GM12878 (cell line): ENCODE results near the gene EIF2B1. TPM values are rescaled to one million over a fixed set of nuclear protein-coding genes. Genes with fewer than 3 reads are reported as not detected.

Source experiments
- ATAC-seq: fragments of 200-7000 bp; cut with Tn5 transposase; 3 replicates; pipeline ENCODE4 v1.9.1; 2020; ENCODE audit warnings: mild to moderate bottlenecking, moderate library complexity
- BruUV-seq: library from RNA; stranded (reverse); fragments of 400-500 nt; replicated peaks from 2 replicates; lab custom pipeline; 2021; lab: Mats Ljungman, UMichigan
- CTCF ChIA-PET: fragments of 300-600 bp; sonication (Branson Sonifier 250); formaldehyde crosslinking; extraction: SDS; loops from one replicate; lab custom pipeline; 2021; ENCODE audit warnings: inconsistent platforms; lab: Yijun Ruan, JAX
- POLR2A ChIA-PET: fragments of 350-600 bp; formaldehyde crosslinking; extraction: SDS; loops from one replicate; lab custom pipeline; 2021; ENCODE audit warnings: inconsistent platforms; lab: Charles Lee
- RAD21 ChIA-PET: fragments of 300-600 bp; sonication (Branson Sonifier 250); formaldehyde crosslinking; loops from one replicate; lab custom pipeline; 2023; ENCODE audit warnings: antibody characterized with exemption; ENCODE audit not compliant: unreplicated experiment; lab: Charles Lee
- SMC1A ChIA-PET: fragments of 300-600 bp; sonication (Branson Sonifier 250); formaldehyde crosslinking; loops from one replicate; lab custom pipeline; 2023; ENCODE audit not compliant: unreplicated experiment, uncharacterized antibody; lab: Charles Lee
- DNase-seq: peaks from one replicate; pipeline ENCODE4 v3.0.0-alpha.2; 2011; ENCODE audit warnings: low read depth, low spot score
- FAIRE-seq: peaks from 3 replicates; lab custom pipeline; 2011; peaks lifted over from hg19 to GRCh38; lab: Jason Lieb, UNC
- H2AFZ ChIP-seq: 2 replicates; pipeline ENCODE4 v1.6.0; 2011; ENCODE audit warnings: low read depth, low read length, control low read depth; ENCODE audit not compliant: control insufficient read depth
- H3K27ac ChIP-seq: 2 replicates; pipeline ENCODE4 v1.5.1; 2011; ENCODE audit warnings: control low read depth; ENCODE audit not compliant: control insufficient read depth, insufficient read depth
- H3K27me3 ChIP-seq, 2 experiments: replicated peaks in 1 of 2; 2 replicates each; pipeline versions ENCODE4 v1.6.0 to v1.6.1; 2011; ENCODE audit warnings: low read length in 1 of 2; ENCODE audit not compliant: control insufficient read depth in 2 of 2, insufficient read depth in 2 of 2
- H3K36me3 ChIP-seq, 2 experiments: 2 replicates each; pipeline ENCODE4 v1.5.1; 2011; ENCODE audit warnings: low read length in 1 of 2; ENCODE audit not compliant: control insufficient read depth in 2 of 2, insufficient read depth in 2 of 2
- H3K4me1 ChIP-seq: 2 replicates; pipeline ENCODE4 v1.6.1; 2011; ENCODE audit warnings: mild to moderate bottlenecking, low read length, moderate library complexity, mixed read lengths; ENCODE audit not compliant: control insufficient read depth, insufficient read depth
- H3K4me2 ChIP-seq: 2 replicates; pipeline ENCODE4 v1.6.0; 2011; ENCODE audit warnings: control low read depth; ENCODE audit not compliant: control insufficient read depth, insufficient read depth
- H3K4me3 ChIP-seq: fragments of 200-600 bp; sonication (generic); 2 replicates; pipeline ENCODE4 v1.5.1; 2016
- H3K79me2 ChIP-seq: 2 replicates; pipeline ENCODE4 v1.6.0; 2011; ENCODE audit warnings: low read length; ENCODE audit not compliant: control insufficient read depth, insufficient read depth
- H3K9ac ChIP-seq: 2 replicates; pipeline ENCODE4 v1.8.0; 2011; ENCODE audit warnings: low read length, control low read depth, mixed read lengths; ENCODE audit not compliant: control insufficient read depth, insufficient read depth
- H3K9me3 ChIP-seq: replicated peaks from 3 replicates; pipeline ENCODE4 v1.5.1; 2011; ENCODE audit warnings: mild to moderate bottlenecking, low read length; ENCODE audit not compliant: control insufficient read depth, insufficient read depth
- H4K20me1 ChIP-seq: 2 replicates; pipeline ENCODE4 v1.6.0; 2011; ENCODE audit not compliant: control insufficient read depth, insufficient read depth
- BHLHE40 ChIP-seq, 2 experiments: fragments of 450-650 bp in 1 of 2; IDR thresholded peaks; 2 replicates each; pipeline ENCODE4 v1.6.1; 2011 to 2017; ENCODE audit warnings: low read depth in 2 of 2, borderline replicate concordance in 1 of 2, improper control_type of control experiment in 1 of 2, low read length in 1 of 2, mild to moderate bottlenecking in 1 of 2
- BRCA1 ChIP-seq: IDR thresholded peaks from 2 replicates; pipeline ENCODE4 v1.6.1; 2011; ENCODE audit warnings: low read depth, low read length, improper control_type of control experiment
- CHD2 ChIP-seq: IDR thresholded peaks from 2 replicates; pipeline ENCODE4 v1.6.1; 2011; ENCODE audit warnings: low read depth, low read length, improper control_type of control experiment, borderline replicate concordance
- CHD4 ChIP-seq: fragments of 200-600 bp; sonication (generic); IDR thresholded peaks from 2 replicates; pipeline ENCODE4 v1.6.1; 2016; ENCODE audit warnings: mild to moderate bottlenecking
- EZH2 ChIP-seq: IDR thresholded peaks from 2 replicates; pipeline ENCODE4 v1.6.1; 2012; ENCODE audit warnings: low read depth, mild to moderate bottlenecking, control low read depth, inconsistent platforms, low read length, borderline replicate concordance; ENCODE audit not compliant: control insufficient read depth
- IKZF1 ChIP-seq: fragments of 450-650 bp; conservative IDR thresholded peaks from 2 replicates; pipeline ENCODE4 v1.6.1; 2017; ENCODE audit warnings: antibody characterized with exemption, mild to moderate bottlenecking
- IKZF2 ChIP-seq, 2 experiments: fragments of 450-650 bp; IDR thresholded peaks; 2 replicates each; pipeline ENCODE4 v1.6.1; 2017; ENCODE audit warnings: mild to moderate bottlenecking in 2 of 2, moderate library complexity in 2 of 2
- JUND ChIP-seq: IDR thresholded peaks from 2 replicates; pipeline ENCODE4 v1.6.1; 2012; ENCODE audit warnings: low read depth, mild to moderate bottlenecking, low read length, improper control_type of control experiment, moderate library complexity
- POU2F2 ChIP-seq: IDR thresholded peaks from 3 replicates; pipeline ENCODE4 v1.6.1; 2011; ENCODE audit warnings: low read depth, mild to moderate bottlenecking, low read length, borderline replicate concordance
- RAD51 ChIP-seq: fragments of 450-650 bp; IDR thresholded peaks from 2 replicates; pipeline ENCODE4 v1.6.1; 2016; ENCODE audit warnings: moderate library complexity, mild to moderate bottlenecking, inconsistent platforms
- SMAD1 ChIP-seq: fragments of 450-650 bp; IDR thresholded peaks from 2 replicates; pipeline ENCODE4 v1.6.1; 2018; ENCODE audit warnings: mild to moderate bottlenecking, low read depth; ENCODE audit not compliant: partially characterized antibody
- SP1 ChIP-seq: IDR thresholded peaks from one replicate; pipeline ENCODE4 v1.6.1; 2011; ENCODE audit warnings: low read depth, low read length
- USF1 ChIP-seq: IDR thresholded peaks from 2 replicates; pipeline ENCODE4 v1.6.1; 2011; ENCODE audit warnings: borderline replicate concordance, low read depth, mild to moderate bottlenecking, moderate library complexity, mixed read lengths, low read length; ENCODE audit not compliant: insufficient read depth; ENCODE audit errors: extremely low read length
- ZBTB40 ChIP-seq: fragments of 450-650 bp; IDR thresholded peaks from 2 replicates; pipeline ENCODE4 v1.6.1; 2016; ENCODE audit warnings: mild to moderate bottlenecking, moderate library complexity, borderline replicate concordance
- ZNF687 ChIP-seq: fragments of 450-650 bp; IDR thresholded peaks from 2 replicates; pipeline ENCODE4 v1.6.1; 2017; ENCODE audit warnings: mild to moderate bottlenecking, moderate library complexity
- WGBS: methylation state at CpG from one replicate; pipeline ENCODE4 v1.1.6; 2016; ENCODE audit warnings: low lambda C conversion rate; ENCODE audit not compliant: insufficient replicate concordance, insufficient coverage; ENCODE audit errors: missing lambda C conversion rate; 5-methylcytosine and 5-hydroxymethylcytosine counted together
- in situ Hi-C: fragments of 300-500 bp; cut with MboI; formaldehyde crosslinking; loops from 9 replicates; pipeline ENCODE4 v1.14.3; 2018; ENCODE audit warnings: mixed read lengths
- intact Hi-C: fragments of 100-400 bp; cut with micrococcal nuclease; formaldehyde crosslinking; loops from one replicate; pipeline ENCODE4 v1.14.2; 2022; ENCODE audit not compliant: unreplicated experiment
- polyA plus RNA-seq, 11 experiments: library from polyadenylated mRNA; depleted of rRNA in 4 of 11; unstranded in 6 of 11; stranded (reverse) in 5 of 11; fragments of >200 nt; fragmentation: Nextera tagmentation in 4 of 11; fragmentation: Illumina TruSeq in 1 of 11; extraction: Ambion mirVana in 4 of 11; extraction: Trizol in 1 of 11; gene quantifications; 1 replicate in 1 of 11; 2 replicates in 10 of 11; pipeline versions ENCODE4 v1.2.1 to v1.2.3, GENCODE V29; 2011 to 2016; ENCODE audit warnings: inconsistent platforms in 2 of 11, missing spikeins in 2 of 11, low read depth in 1 of 11
- total RNA-seq, 4 experiments: library from RNA; depleted of rRNA in 3 of 4; stranded (reverse); fragments of >200 nt in 3 of 4; fragmentation: Illumina TruSeq in 1 of 4; extraction: Trizol in 1 of 4; gene quantifications; 2 replicates each; pipeline versions ENCODE4 v1.2.1 to v1.2.3, GENCODE V29; 2013 to 2021

Gene EIF2B1
- total and polyA plus RNA-seq, 10 of the 15 experiments (the other 5 are each of a cell fraction or from before 2014, with no cell fraction given), result 17.6 to 131 (median 49.1) TPM

- Histone ChIP-seq H3K36me3 (no peaks in the 10 kb centered on the region), H3K79me2 (no peaks in the 10 kb centered on the region), H3K27ac (no peak overlapping the region), H3K9ac (no peak overlapping the region), H3K4me1 (no peaks in the 10 kb centered on the region), H2AFZ (no peak overlapping the region), H4K20me1 (no peaks in the 10 kb centered on the region), H3K4me2 (no peak overlapping the region), H3K27me3 (no peaks in the 10 kb centered on the region; a peak in 1 of 4 replicates), H3K4me3 (no peak overlapping the region), H3K9me3 (no peaks in the 10 kb centered on the region; the same call in 2 of the 3 replicates)
- BruUV-seq, result no TSS peak
- SMC1A ChIA-PET, result no interaction called here
- POLR2A ChIA-PET, result no interaction called here
- no peak for FAIRE-seq
- WGBS, result 62% methylated on average over 1 of the region's 1 CpG
- ATAC-seq, result no peak
- no peak for DNase-seq
- intact Hi-C loops, result no loop called here
- RAD21 ChIA-PET, result no interaction called here
- in situ Hi-C loops, result no loop called here
- CTCF ChIA-PET, result no interaction called here
- TF ChIP-seq IKZF2 (IDR thresholded peaks at IDR 0.05) (no peak), USF1 (no peak), BRCA1 (no peak), CHD4 (no peak), RAD51 (no peak), ZNF687 (no peak), POU2F2 (no peak), BHLHE40 (IDR thresholded peaks at IDR 0.05; ENCODE audit: borderline replicate concordance in 1 of 2, low read depth in 2 of 2, low read length in 1 of 2) (no peak), JUND (no peak), IKZF1 (no peak), ZBTB40 (no peak), SMAD1 (no peak), CHD2 (no peak), SP1 (no peak), EZH2 (no peak)
Measured at GRCh38 chr12:123576611-123577010, 56.9 kb downstream of the EIF2B1 start.
